Measurements from ENCODE around the gene MAD1L1.

The MAD1L1 gene

DNA sequence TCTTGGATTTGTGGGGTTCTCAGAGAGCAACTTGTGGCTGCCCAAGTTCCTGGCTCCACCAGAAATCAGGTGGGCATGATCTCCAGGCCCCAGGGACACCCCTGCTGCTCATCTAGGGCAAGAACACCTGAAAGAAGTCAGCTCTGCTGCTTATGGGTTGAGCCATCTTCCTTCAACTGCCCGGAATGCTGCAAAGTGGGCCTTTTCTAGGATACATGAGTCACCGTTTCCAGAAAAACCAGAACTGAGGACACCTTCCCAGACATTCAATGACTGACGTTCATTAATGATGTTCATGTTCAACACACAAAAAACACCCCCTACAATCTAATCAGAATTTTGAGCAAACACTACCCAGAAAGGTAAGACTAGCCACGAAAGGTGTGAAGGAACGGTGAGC lies 98.0 kb downstream of the MAD1L1 start:
- Histone ChIP-seq H3K27ac (ENCODE audit: extremely low read depth, low read depth, low read length) (no peak overlapping the region), H3K9me3 (ENCODE audit: control insufficient read depth, insufficient read depth, low read depth, low read length) (no peaks in the 10 kb centered on the region), H3K4me3 (ENCODE audit: low read depth, low read length) (no peak overlapping the region), H3K4me1 (ENCODE audit: control insufficient read depth, insufficient read depth, low read length) (no peaks in the 10 kb centered on the region), H3K36me3 (ENCODE audit: control insufficient read depth in 2 of 2, insufficient read depth in 1 of 2, low read length in 2 of 2) (peaks cover 0 to 26% of the 10 kb centered on the region in 2 experiments; a peak in 1 of 3 replicates)
- POLR2A ChIA-PET, result interaction anchor here (0.5 kb wide), 1 partner anchor 116 kb away, joined by 6 read pairs; no protein-coding TSS in a partner anchor
- TF ChIP-seq ZNF837 (tag by site-specific recombination; IDR thresholded peaks at IDR 0.05), result no peak
- CTCF ChIA-PET, result no interaction called here

- Histone ChIP-seq H3K9me3 (ENCODE audit: control insufficient read depth, insufficient read depth, low read depth, low read length) (no peaks in the 10 kb centered on the region), H3K4me3 (ENCODE audit: low read depth, low read length) (no peak overlapping the region), H3K36me3 (ENCODE audit: control insufficient read depth in 2 of 2, insufficient read depth in 1 of 2, low read length in 2 of 2) (peaks cover 0 to 28% of the 10 kb centered on the region in 2 experiments; a peak in 1 of 3 replicates), H3K27ac (ENCODE audit: extremely low read depth, low read depth, low read length) (no peak overlapping the region), H3K4me1 (ENCODE audit: control insufficient read depth, insufficient read depth, low read length) (no peaks in the 10 kb centered on the region)
- TF ChIP-seq ATF2 (tag by site-specific recombination; IDR thresholded peaks at IDR 0.05; ENCODE audit: low read depth) (no peak), ZNF19 (tag by site-specific recombination; IDR thresholded peaks at IDR 0.05; ENCODE audit: low read depth) (no peak), HIC1 (tag by site-specific recombination; IDR thresholded peaks at IDR 0.05) (no peak), ZNF366 (tag by site-specific recombination; conservative IDR thresholded peaks at IDR 0.05) (no peak), ZNF488 (tag by site-specific recombination; IDR thresholded peaks at IDR 0.05) (no peak), ZNF18 (tag by site-specific recombination; IDR thresholded peaks at IDR 0.05) (no peak), ZXDB (tag by site-specific recombination; IDR thresholded peaks at IDR 0.05) (no peak), ZNF768 (tag by site-specific recombination; IDR thresholded peaks at IDR 0.05) (no peak), ZNF501 (tag by site-specific recombination; IDR thresholded peaks at IDR 0.05) (no peak), ELK4 (IDR thresholded peaks at IDR 0.05; ENCODE audit: borderline replicate concordance, low read depth, low read length) (no peak), ZBTB21 (tag by site-specific recombination; IDR thresholded peaks at IDR 0.05) (no peak), ZFHX2 (tag by site-specific recombination; conservative IDR thresholded peaks at IDR 0.05) (no peak), ZNF132 (tag by site-specific recombination; IDR thresholded peaks at IDR 0.05; ENCODE audit: borderline replicate concordance) (no peak), SCRT2 (tag by site-specific recombination; IDR thresholded peaks at IDR 0.05) (no peak), ZNF433 (tag by site-specific recombination; IDR thresholded peaks at IDR 0.05; ENCODE audit: low read depth) (no peak), ZNF26 (tag by site-specific recombination; IDR thresholded peaks at IDR 0.05) (no peak), ZNF558 (tag by site-specific recombination; IDR thresholded peaks at IDR 0.05) (no peak), ZNF473 (tag by site-specific recombination; IDR thresholded peaks at IDR 0.05) (no peak)
- ChIA-PET CTCF (no interaction called here), POLR2A (no interaction called here)
Observed at GRCh38 chr7:2132243-2132642, 100.5 kb downstream of the MAD1L1 start.

Data from HEK293 (cell line).